MCF 10A (cell line): ENCODE data around the gene IL18. TPM values are rescaled to one million over a fixed set of nuclear protein-coding genes. Genes with fewer than 3 reads are reported as not detected.
"Not testable (repeated sequence)": the region's sequence is repeated elsewhere in the genome, so short reads cannot be mapped to it uniquely, and the experiment has no call there.

Experiments
- BruUV-seq: library from RNA; stranded (reverse); fragments of 400-500 nt; replicated peaks from 2 replicates; lab custom pipeline; 2021; lab: Mats Ljungman, UMichigan
- CTCF ChIA-PET: fragments of 300-600 bp; sonication (Branson Sonifier 250); formaldehyde crosslinking; extraction: SDS; loops from one replicate; lab custom pipeline; 2021; ENCODE audit warnings: antibody characterized with exemption, inconsistent platforms; lab: Yijun Ruan, JAX
- POLR2A ChIA-PET: fragments of 300-600, 350-650 bp; sonication (Branson Sonifier 250); formaldehyde crosslinking; extraction: SDS; loops from one replicate; lab custom pipeline; 2020; ENCODE audit warnings: antibody characterized with exemption, inconsistent platforms; lab: Yijun Ruan, JAX
- DNase-seq: peaks from one replicate; pipeline ENCODE4 v3.0.0-alpha.2; 2018; ENCODE audit not compliant: unreplicated experiment
- H3K27ac Mint-ChIP-seq: one replicate; pipeline ENCODE4 v1.8.0; 2022; ENCODE audit warnings: mild to moderate bottlenecking, low read depth, mixed read lengths; ENCODE audit not compliant: unreplicated experiment
- H3K27me3 Mint-ChIP-seq: one replicate; pipeline ENCODE4 v1.8.0; 2022; ENCODE audit warnings: mixed read lengths; ENCODE audit not compliant: insufficient read depth, unreplicated experiment
- H3K36me3 Mint-ChIP-seq: one replicate; pipeline ENCODE4 v1.8.0; 2022; ENCODE audit warnings: mild to moderate bottlenecking, moderate library complexity, mixed read lengths; ENCODE audit not compliant: insufficient read depth, unreplicated experiment
- H3K4me1 Mint-ChIP-seq: one replicate; pipeline ENCODE4 v1.8.0; 2022; ENCODE audit warnings: mixed read lengths; ENCODE audit not compliant: insufficient read depth, unreplicated experiment
- H3K4me3 Mint-ChIP-seq: one replicate; pipeline ENCODE4 v1.8.0; 2022; ENCODE audit warnings: mild to moderate bottlenecking, moderate library complexity, mixed read lengths; ENCODE audit not compliant: unreplicated experiment
- H3K9me3 Mint-ChIP-seq: one replicate; pipeline ENCODE4 v1.8.0; 2022; ENCODE audit warnings: mixed read lengths; ENCODE audit not compliant: unreplicated experiment
- CTCF ChIP-seq: fragments of 200-600 bp; IDR thresholded peaks from one replicate; pipeline ENCODE4 v1.8.0; 2022; ENCODE audit warnings: antibody characterized with exemption, mild to moderate bottlenecking; ENCODE audit not compliant: unreplicated experiment
- intact Hi-C: fragments of 100-400 bp; cut with micrococcal nuclease; formaldehyde crosslinking; loops from 2 replicates; pipeline ENCODE4 v1.14.1; 2022
- total RNA-seq: library from RNA; stranded (reverse); gene quantifications from 2 replicates; pipeline ENCODE4 v1.2.3, GENCODE V29; 2022

The IL18 gene
- total RNA-seq, 1 experiment from 2014 or later, result 189 TPM

GRCh38 chr11:112100462-112100861, 63.4 kb downstream of the IL18 start:
- CTCF ChIA-PET, result interaction anchor here (0.6 kb wide), 1 partner anchor 180 kb away, joined by 6 read pairs; no protein-coding TSS in a partner anchor
- POLR2A ChIA-PET, result interaction anchor here (0.6 to 2.2 kb wide), 4 partner anchors 14 to 78 kb away, joined by 3 to 11 read pairs (median 3); partner anchors contain the start of genes SDHD and TIMM8B
- no peaks in the 10 kb centered on the region for H3K4me1 Mint-ChIP-seq
- TF ChIP-seq CTCF, result no peak
- H3K4me3 Mint-ChIP-seq, result no peak overlapping the region
- BruUV-seq, result no TSS peak
- DNase-seq, result no peak
- intact Hi-C loops, result no loop called here
- no peak overlapping the region for H3K27ac Mint-ChIP-seq
- no peaks in the 10 kb centered on the region for H3K27me3 Mint-ChIP-seq
- H3K9me3 Mint-ChIP-seq, result no peaks in the 10 kb centered on the region
- H3K36me3 Mint-ChIP-seq, result peaks cover 28% of the 10 kb centered on the region

- H3K27ac Mint-ChIP-seq, result peak overlapping the region; percentile 7
- H3K27me3 Mint-ChIP-seq, result no peaks in the 10 kb centered on the region
- ChIA-PET CTCF (interaction anchor here (0.6 to 4.8 kb wide), 6 partner anchors 11 to 1256 kb away, joined by 3 to 26 read pairs (median 3); no protein-coding TSS in a partner anchor), POLR2A (interaction anchor here (0.7 to 2.6 kb wide), 9 partner anchors 9 to 156 kb away, joined by 3 to 18 read pairs (median 3); partner anchors contain the start of genes SDHD and TIMM8B)
- H3K4me1 Mint-ChIP-seq, result no peaks in the 10 kb centered on the region
- H3K36me3 Mint-ChIP-seq, result peaks cover 52% of the 10 kb centered on the region
- BruUV-seq, result no TSS peak
- intact Hi-C loops, result no loop called here
- no peak overlapping the region for H3K4me3 Mint-ChIP-seq
- TF ChIP-seq CTCF, result no peak
- no peak for DNase-seq
- no peaks in the 10 kb centered on the region for H3K9me3 Mint-ChIP-seq
Observed at GRCh38 chr11:112097734-112098528, 66.0 kb downstream of the IL18 start.

- H3K4me1 Mint-ChIP-seq, result peaks cover 5% of the 10 kb centered on the region
- POLR2A ChIA-PET, result interaction anchor here (2.6 kb wide), 1 partner anchor 10 kb away, joined by 18 read pairs; the partner anchor contains the start of genes SDHD and TIMM8B
- no peaks in the 10 kb centered on the region for H3K27me3 Mint-ChIP-seq
- no peak for TF ChIP-seq CTCF
- CTCF ChIA-PET, result interaction anchor here (0.7 to 4.8 kb wide), 2 partner anchors 16 to 1289 kb away, joined by 3 to 26 read pairs; no protein-coding TSS in a partner anchor
- H3K4me3 Mint-ChIP-seq, result no peak overlapping the region
- BruUV-seq, result no TSS peak
- no peak overlapping the region for H3K27ac Mint-ChIP-seq
- intact Hi-C loops, result no loop called here
- H3K36me3 Mint-ChIP-seq, result peaks cover 69% of the 10 kb centered on the region
- DNase-seq, result no peak
- no peaks in the 10 kb centered on the region for H3K9me3 Mint-ChIP-seq
Observed at GRCh38 chr11:112096194-112096593, 67.7 kb downstream of the IL18 start.

- TSS peak; percentile 54 for BruUV-seq
- H3K9me3 Mint-ChIP-seq, H3K4me3 Mint-ChIP-seq, H3K4me1 Mint-ChIP-seq, H3K27ac Mint-ChIP-seq, H3K27me3 Mint-ChIP-seq, intact Hi-C loops, DNase-seq: not testable (repeated sequence)
- ChIA-PET POLR2A (interaction anchor here (2.6 kb wide), 1 partner anchor 9 kb away, joined by 18 read pairs; the partner anchor contains the start of genes SDHD and TIMM8B), CTCF (interaction anchor here (4.8 kb wide), 1 partner anchor 17 kb away, joined by 26 read pairs; no protein-coding TSS in a partner anchor)
- peaks cover 72% of the 10 kb centered on the region for H3K36me3 Mint-ChIP-seq
Observed at GRCh38 chr11:112095302-112095701, 68.6 kb downstream of the IL18 start.

Other genes starting within 250 kb of the IL18 start
- gene C11orf52, start 245.2 kb downstream of the IL18 start, total RNA-seq, result 1.3 and 2.0 TPM in 2 replicates
- gene DIXDC1, start 226.8 kb downstream of the IL18 start, total RNA-seq, result 21.0 and 47.3 TPM in 2 replicates
- 43.3 and 46.7 TPM in 2 replicates for gene DLAT, start 138.7 kb downstream of the IL18 start, total RNA-seq
- gene PIH1D2, start 90.1 kb downstream of the IL18 start, total RNA-seq, result 2.0 and 2.1 TPM in 2 replicates
- 25.1 and 27.5 TPM in 2 replicates for gene NKAPD1, start 89.8 kb downstream of the IL18 start, total RNA-seq
- gene TIMM8B, start 77.3 kb downstream of the IL18 start, total RNA-seq, result 58.1 and 70.8 TPM in 2 replicates
- gene SDHD, start 77.2 kb downstream of the IL18 start, total RNA-seq, result 119 and 124 TPM in 2 replicates
- not detected in 2 replicates for gene TEX12, start 3.3 kb upstream of the IL18 start, total RNA-seq
- 0.93 TPM in 1 of 2 replicates, not detected in the other for gene BCO2, start 11.4 kb upstream of the IL18 start, total RNA-seq
- 68.3 and 79.4 TPM in 2 replicates for gene PTS, start 62.3 kb upstream of the IL18 start, total RNA-seq
- gene PLET1, start 96.8 kb upstream of the IL18 start, total RNA-seq, result not detected in 2 replicates